OCI-LY3 (cell line): ENCODE data around the gene CTBP2.

Source experiments
- EZH2phosphoT487 ChIP-seq: fragments of 200-600 bp; shearing (Covaris generic); IDR thresholded peaks from 2 replicates; pipeline ENCODE4 v1.6.1; 2018; ENCODE audit warnings: antibody characterized with exemption, mixed run types, low read depth
- TF ChIP-seq, protein P1 (sequence below): fragments of 200-600, 300-600 bp; sonication (generic); IDR thresholded peaks from 2 replicates; pipeline ENCODE4 v1.5.1; 2014; ENCODE audit warnings: antibody characterized with exemption, low read length, low read depth

DNA sequence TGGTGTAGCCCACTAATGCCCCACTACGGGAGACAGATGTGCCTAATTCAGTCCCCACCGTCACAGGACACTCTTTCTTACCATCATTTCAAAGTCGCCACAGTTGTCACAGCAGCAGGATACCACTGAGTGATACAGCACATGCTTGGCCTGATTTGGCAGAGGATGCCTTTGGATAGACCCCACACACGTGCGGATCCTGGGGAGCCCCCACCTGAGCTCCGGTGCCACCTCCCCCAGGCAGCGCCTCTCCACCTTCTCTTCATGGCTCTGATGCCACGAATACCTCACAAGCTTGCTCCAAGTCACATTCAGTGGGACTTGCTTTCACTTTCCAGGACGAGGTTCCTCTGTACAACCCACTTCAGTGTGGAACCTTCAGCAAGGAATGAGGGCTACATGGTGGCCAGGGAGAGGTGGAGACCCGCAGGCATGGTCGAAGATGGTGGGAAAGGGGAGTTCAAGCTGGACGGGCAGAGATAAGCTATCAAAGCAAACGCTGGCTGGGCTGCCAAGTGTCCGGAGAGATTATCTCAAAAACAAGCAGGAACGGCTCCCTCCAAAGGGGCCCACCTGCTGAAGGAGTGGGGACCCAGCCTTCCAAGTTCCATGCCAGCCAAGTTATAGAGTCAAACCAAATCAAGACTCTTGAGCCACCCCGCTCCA lies 111.0 kb downstream of the CTBP2 start:
- no peak for TF ChIP-seq EZH2phosphoT487
- TF ChIP-seq, protein P1, sequence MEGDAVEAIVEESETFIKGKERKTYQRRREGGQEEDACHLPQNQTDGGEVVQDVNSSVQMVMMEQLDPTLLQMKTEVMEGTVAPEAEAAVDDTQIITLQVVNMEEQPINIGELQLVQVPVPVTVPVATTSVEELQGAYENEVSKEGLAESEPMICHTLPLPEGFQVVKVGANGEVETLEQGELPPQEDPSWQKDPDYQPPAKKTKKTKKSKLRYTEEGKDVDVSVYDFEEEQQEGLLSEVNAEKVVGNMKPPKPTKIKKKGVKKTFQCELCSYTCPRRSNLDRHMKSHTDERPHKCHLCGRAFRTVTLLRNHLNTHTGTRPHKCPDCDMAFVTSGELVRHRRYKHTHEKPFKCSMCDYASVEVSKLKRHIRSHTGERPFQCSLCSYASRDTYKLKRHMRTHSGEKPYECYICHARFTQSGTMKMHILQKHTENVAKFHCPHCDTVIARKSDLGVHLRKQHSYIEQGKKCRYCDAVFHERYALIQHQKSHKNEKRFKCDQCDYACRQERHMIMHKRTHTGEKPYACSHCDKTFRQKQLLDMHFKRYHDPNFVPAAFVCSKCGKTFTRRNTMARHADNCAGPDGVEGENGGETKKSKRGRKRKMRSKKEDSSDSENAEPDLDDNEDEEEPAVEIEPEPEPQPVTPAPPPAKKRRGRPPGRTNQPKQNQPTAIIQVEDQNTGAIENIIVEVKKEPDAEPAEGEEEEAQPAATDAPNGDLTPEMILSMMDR = no peak
